ENCODE measurements around the gene PVALEF. TPM values are rescaled to one million over a fixed set of nuclear protein-coding genes. Genes with fewer than 3 reads are reported as not detected.

The PVALEF gene
- total and polyA plus RNA-seq, 2 of the 13 experiments (the other 11 are each of a cell fraction or from before 2014, with no cell fraction given): 0.18 TPM

- H3K27me3 ChIP-seq (ENCODE audit: control insufficient read depth in 1 of 2, insufficient read depth in 2 of 2, low read length in 2 of 2): no peaks in the 10 kb centered on the region
- H2AFZ ChIP-seq (ENCODE audit: low read length): no peak overlapping the region
- H4K20me1 ChIP-seq (ENCODE audit: insufficient read depth, low read length): no peaks in the 10 kb centered on the region
- H3K36me3 ChIP-seq (replicated peaks in 1 of 2; ENCODE audit: control insufficient read depth in 1 of 2, insufficient read depth in 2 of 2, low read length in 2 of 2): no peaks in the 10 kb centered on the region
- no peak overlapping the region for H3K4me2 ChIP-seq (ENCODE audit: low read depth, low read length)
- intact Hi-C loops (cut with micrococcal nuclease; ENCODE audit: unreplicated experiment): no loop called here
- DNase-seq (ENCODE audit: low spot score) (no peak), FAIRE-seq (no peak), ATAC-seq (no peak)
- no TSS peak for BruUV-seq (replicated peaks)
- in situ Hi-C loops (cut with HindIII; ENCODE audit: extremely low pct_ligation_motif_present, low pct_unique_long_range_greater_than_20kb): no loop called here
- ChIA-PET CTCF (ENCODE audit: low intra/inter-chr PET ratio, low total read pairs) (no interaction called here), POLR2A (no interaction called here)
- H3K79me2 ChIP-seq (ENCODE audit: insufficient read depth, low read length): no peaks in the 10 kb centered on the region
- TF ChIP-seq, protein P1, sequence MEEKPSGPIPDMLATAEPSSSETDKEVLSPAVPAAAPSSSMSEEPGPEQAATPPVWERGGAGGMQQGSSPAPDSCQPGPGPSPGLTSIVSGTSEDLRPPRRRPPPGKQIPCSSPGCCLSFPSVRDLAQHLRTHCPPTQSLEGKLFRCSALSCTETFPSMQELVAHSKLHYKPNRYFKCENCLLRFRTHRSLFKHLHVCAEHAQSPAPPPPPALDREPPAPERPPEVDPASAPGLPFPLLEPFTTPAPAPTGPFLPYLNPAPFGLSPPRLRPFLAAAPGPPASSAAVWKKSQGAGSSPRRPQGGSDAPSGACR (CRISPR knock-in tag; IDR thresholded peaks at IDR 0.05): no peak
- TF ChIP-seq POLR2A (IDR thresholded peaks at IDR 0.05; ENCODE audit: insufficient read depth in 1 of 2, low read depth in 2 of 2, low read length in 2 of 2): 0 out of 4 replicates have a peak, but pooled peaks of 1 of the 2 experiments have one; percentile 5
- no peak for TF ChIP-seq JUND (CRISPR knock-in tag; IDR thresholded peaks at IDR 0.05)
- TF ChIP-seq, protein P2, sequence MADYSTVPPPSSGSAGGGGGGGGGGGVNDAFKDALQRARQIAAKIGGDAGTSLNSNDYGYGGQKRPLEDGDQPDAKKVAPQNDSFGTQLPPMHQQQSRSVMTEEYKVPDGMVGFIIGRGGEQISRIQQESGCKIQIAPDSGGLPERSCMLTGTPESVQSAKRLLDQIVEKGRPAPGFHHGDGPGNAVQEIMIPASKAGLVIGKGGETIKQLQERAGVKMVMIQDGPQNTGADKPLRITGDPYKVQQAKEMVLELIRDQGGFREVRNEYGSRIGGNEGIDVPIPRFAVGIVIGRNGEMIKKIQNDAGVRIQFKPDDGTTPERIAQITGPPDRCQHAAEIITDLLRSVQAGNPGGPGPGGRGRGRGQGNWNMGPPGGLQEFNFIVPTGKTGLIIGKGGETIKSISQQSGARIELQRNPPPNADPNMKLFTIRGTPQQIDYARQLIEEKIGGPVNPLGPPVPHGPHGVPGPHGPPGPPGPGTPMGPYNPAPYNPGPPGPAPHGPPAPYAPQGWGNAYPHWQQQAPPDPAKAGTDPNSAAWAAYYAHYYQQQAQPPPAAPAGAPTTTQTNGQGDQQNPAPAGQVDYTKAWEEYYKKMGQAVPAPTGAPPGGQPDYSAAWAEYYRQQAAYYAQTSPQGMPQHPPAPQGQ (CRISPR knock-in tag; IDR thresholded peaks at IDR 0.05; ENCODE audit: borderline replicate concordance): no peak
- no peak for TF ChIP-seq ZFP41 (CRISPR knock-in tag; IDR thresholded peaks at IDR 0.05; ENCODE audit: borderline replicate concordance)
- peak; percentile 98 for TF ChIP-seq MNT (IDR thresholded peaks at IDR 0.05)
- TF ChIP-seq ZNF841 (CRISPR knock-in tag; IDR thresholded peaks at IDR 0.05; ENCODE audit: borderline replicate concordance): 0 out of 2 replicates have a peak, but pooled peaks have one; percentile 40
- no peak for TF ChIP-seq NFE2 (CRISPR knock-in tag; IDR thresholded peaks at IDR 0.05)
- no peak for TF ChIP-seq NFATC3 (CRISPR knock-in tag; IDR thresholded peaks at IDR 0.05)
- no peak for TF ChIP-seq U2AF2 (IDR thresholded peaks at IDR 0.05; ENCODE audit: low read depth, low read length)
- TF ChIP-seq KMT2A (CRISPR knock-in tag; IDR thresholded peaks at IDR 0.05): no peak
- TF ChIP-seq FOXK2 (IDR thresholded peaks at IDR 0.05): no peak
- no peak for TF ChIP-seq ZBTB8A (CRISPR knock-in tag; IDR thresholded peaks at IDR 0.05; ENCODE audit: borderline replicate concordance, low read depth)
- 0 out of 2 replicates have a peak, but pooled peaks have one; percentile 2 for TF ChIP-seq ZMYM3 (CRISPR knock-in tag; IDR thresholded peaks at IDR 0.05)
- no peak; the same call in 1 of the 2 replicates for TF ChIP-seq MTA1 (CRISPR knock-in tag; IDR thresholded peaks at IDR 0.05; ENCODE audit: borderline replicate concordance)
- no peak for TF ChIP-seq FOXM1 (CRISPR knock-in tag; IDR thresholded peaks at IDR 0.05)
- no peak for TF ChIP-seq MAFF (IDR thresholded peaks at IDR 0.05; ENCODE audit: low read depth, low read length)
- no peak for TF ChIP-seq POLR2AphosphoS5 (IDR thresholded peaks at IDR 0.05; ENCODE audit: low read depth, low read length)
- TF ChIP-seq AGO1 (IDR thresholded peaks at IDR 0.05; ENCODE audit: low read depth, low read length, poor library complexity, severe bottlenecking): peak; percentile 53
- TF ChIP-seq RBFOX2 (IDR thresholded peaks at IDR 0.05; ENCODE audit: low read depth, low read length): no peak
- TF ChIP-seq DNMT1 (CRISPR knock-in tag; IDR thresholded peaks at IDR 0.05): 0 out of 2 replicates have a peak, but pooled peaks have one; percentile 10
- no peak overlapping the region for H3K9ac ChIP-seq (ENCODE audit: insufficient read depth, low read depth, low read length)
- H3K4me3 ChIP-seq (replicated peaks in 1 of 3; ENCODE audit: insufficient read depth in 1 of 3, low read depth in 2 of 3, low read length in 3 of 3): no peak overlapping the region
- no peaks in the 10 kb centered on the region for H3K9me3 ChIP-seq (ENCODE audit: low read length)
- WGBS (ENCODE audit: low lambda C conversion rate): 83% methylated on average over 15 of the region's 15 CpGs
- H3K27ac ChIP-seq (ENCODE audit: extremely low read length, insufficient read depth, low read length): no peak overlapping the region
- H3K4me1 ChIP-seq (ENCODE audit: insufficient read depth, low read length): peaks cover 35% of the 10 kb centered on the region
These were observed 27.2 kb upstream of the PVALEF start for GRCh38 chr17:81138083-81138482.
